Measurements from ENCODE around the gene TLE4.

TLE4 gene

DNA sequence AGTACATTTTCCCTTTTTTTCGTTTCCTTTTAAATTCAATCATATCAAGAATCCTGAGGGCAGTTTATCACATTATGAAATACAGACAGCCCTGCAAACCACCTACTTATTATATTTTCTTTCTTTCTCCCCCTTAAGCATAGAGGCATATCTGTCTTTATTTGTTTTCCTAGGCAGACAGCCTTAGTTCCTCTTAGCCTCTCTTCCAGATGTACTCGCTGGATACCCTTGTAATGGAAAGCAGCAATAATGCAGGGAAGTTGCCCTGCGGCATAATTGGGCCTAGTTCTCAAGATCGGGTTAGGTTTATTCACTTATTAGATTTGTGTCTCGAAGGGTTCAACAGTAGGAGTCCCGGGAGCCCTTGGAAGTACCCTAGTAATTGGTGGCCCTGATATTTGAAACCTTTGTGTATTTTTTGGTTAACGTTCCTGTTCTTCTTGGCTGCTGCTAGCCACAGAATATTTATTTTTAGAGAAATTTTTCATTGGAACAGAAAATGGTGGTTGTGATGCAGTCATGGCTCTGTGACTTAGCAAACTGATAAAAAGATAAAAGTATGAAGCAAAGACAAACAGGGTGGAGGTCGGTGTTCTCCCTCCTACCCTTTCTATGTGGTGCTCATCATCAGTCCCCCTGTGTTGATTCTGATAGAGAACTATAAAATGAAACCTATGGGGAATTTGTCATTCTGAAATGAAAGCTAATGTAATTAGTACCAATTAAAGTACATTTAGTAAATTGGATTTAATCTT is 6.4 kb downstream of the TLE4 start:
- H3K9ac ChIP-seq (ENCODE audit: low read length) = no peak overlapping the region
- no peak for TF ChIP-seq EZH2phosphoT487 (conservative IDR thresholded peaks at IDR 0.05; ENCODE audit: low read length)
- no peak for TF ChIP-seq CTCF (IDR thresholded peaks at IDR 0.05; ENCODE audit: insufficient read depth, low read length, poor library complexity, severe bottlenecking)
- peaks cover 17% of the 10 kb centered on the region; the same call in 1 of the 2 replicates for H3F3A ChIP-seq (ENCODE audit: insufficient read depth)
- no peaks in the 10 kb centered on the region for H4K20me1 ChIP-seq (ENCODE audit: low read depth, low read length)
- no peak overlapping the region for H3K4me2 ChIP-seq (ENCODE audit: low read depth, low read length, poor library complexity, severe bottlenecking)
- H2AFZ ChIP-seq (ENCODE audit: low read depth, low read length, severe bottlenecking) = no peak overlapping the region
- no peak overlapping the region for H3K4me3 ChIP-seq (ENCODE audit: insufficient read depth, low read length, poor library complexity, severe bottlenecking)
- no peaks in the 10 kb centered on the region for H3K27me3 ChIP-seq (ENCODE audit: low read length)
- H3K9me3 ChIP-seq (ENCODE audit: insufficient read depth, low read length) = no peaks in the 10 kb centered on the region
- no peaks in the 10 kb centered on the region for H3K9me2 ChIP-seq (replicated peaks; ENCODE audit: insufficient read depth, low read length)
- H3K36me3 ChIP-seq (ENCODE audit: low read length) = peaks cover 9% of the 10 kb centered on the region
- peaks cover 5% of the 10 kb centered on the region; the same call in 1 of the 2 replicates for H3K79me2 ChIP-seq (ENCODE audit: insufficient read depth, low read length)
- H3K27ac ChIP-seq (ENCODE audit: low read depth, low read length) = no peak overlapping the region

- Histone ChIP-seq H3K9ac (ENCODE audit: low read length) (no peak overlapping the region), H3K4me2 (ENCODE audit: low read depth, low read length, poor library complexity, severe bottlenecking) (no peak overlapping the region), H3K27ac (ENCODE audit: low read depth, low read length) (no peak overlapping the region), H3K36me3 (ENCODE audit: low read length) (peaks cover 9% of the 10 kb centered on the region), H4K20me1 (ENCODE audit: low read depth, low read length) (no peaks in the 10 kb centered on the region), H3K9me3 (ENCODE audit: insufficient read depth, low read length) (no peaks in the 10 kb centered on the region), H3K27me3 (ENCODE audit: low read length) (no peaks in the 10 kb centered on the region), H3K4me3 (ENCODE audit: insufficient read depth, low read length, poor library complexity, severe bottlenecking) (no peak overlapping the region), H3F3A (ENCODE audit: insufficient read depth) (0 out of 2 replicates have a peak, but pooled peaks cover 13% of the 10 kb centered on the region), H3K79me2 (ENCODE audit: insufficient read depth, low read length) (0 out of 2 replicates have a peak, but pooled peaks cover under 1% of the 10 kb centered on the region), H2AFZ (ENCODE audit: low read depth, low read length, severe bottlenecking) (no peak overlapping the region), H3K9me2 (replicated peaks; ENCODE audit: insufficient read depth, low read length) (no peaks in the 10 kb centered on the region)
- TF ChIP-seq EZH2phosphoT487 (conservative IDR thresholded peaks at IDR 0.05; ENCODE audit: low read length) (no peak), CTCF (IDR thresholded peaks at IDR 0.05; ENCODE audit: insufficient read depth, low read length, poor library complexity, severe bottlenecking) (no peak)
These were observed 7.1 kb downstream of the TLE4 start for GRCh38 chr9:79578891-79579290.

DNA sequence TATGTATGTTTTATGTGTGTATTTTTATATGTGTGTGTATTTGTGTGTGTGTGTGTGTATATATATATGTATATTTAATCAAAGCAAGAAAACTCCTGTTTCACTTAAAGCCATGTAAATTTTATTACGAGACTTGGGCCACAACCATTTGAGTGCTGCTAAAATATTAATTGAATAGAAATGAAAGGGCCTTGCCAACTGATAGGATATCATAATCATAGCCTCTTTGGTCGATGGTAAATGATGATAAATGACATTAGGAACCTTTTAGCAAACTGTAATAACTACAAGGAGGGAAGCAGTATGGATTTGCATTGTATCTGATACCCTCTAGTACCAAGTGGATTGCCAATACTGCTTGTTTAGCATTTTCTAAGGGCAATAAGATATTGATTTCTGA is 7.9 kb downstream of the TLE4 start:
- Histone ChIP-seq H3K27me3 (ENCODE audit: low read length) (no peaks in the 10 kb centered on the region), H3K4me2 (ENCODE audit: low read depth, low read length, poor library complexity, severe bottlenecking) (no peak overlapping the region), H3K9me2 (replicated peaks; ENCODE audit: insufficient read depth, low read length) (no peaks in the 10 kb centered on the region), H3K4me3 (ENCODE audit: insufficient read depth, low read length, poor library complexity, severe bottlenecking) (no peak overlapping the region), H3K36me3 (ENCODE audit: low read length) (peaks cover 6% of the 10 kb centered on the region), H3F3A (ENCODE audit: insufficient read depth) (0 out of 2 replicates have a peak, but pooled peaks cover 6% of the 10 kb centered on the region), H3K79me2 (ENCODE audit: insufficient read depth, low read length) (no peaks in the 10 kb centered on the region), H3K9me3 (ENCODE audit: insufficient read depth, low read length) (no peaks in the 10 kb centered on the region), H2AFZ (ENCODE audit: low read depth, low read length, severe bottlenecking) (no peak overlapping the region), H4K20me1 (ENCODE audit: low read depth, low read length) (no peaks in the 10 kb centered on the region), H3K9ac (ENCODE audit: low read length) (no peak overlapping the region), H3K27ac (ENCODE audit: low read depth, low read length) (no peak overlapping the region)
- TF ChIP-seq EZH2phosphoT487 (conservative IDR thresholded peaks at IDR 0.05; ENCODE audit: low read length) = no peak
- TF ChIP-seq CTCF (IDR thresholded peaks at IDR 0.05; ENCODE audit: insufficient read depth, low read length, poor library complexity, severe bottlenecking) = no peak

All from SU-DHL-6 (cell line).